PFSK-1 (cell line): ENCODE results near the gene VPS26B.

Experiments used
- POLR2AphosphoS5 ChIP-seq: IDR thresholded peaks from 2 replicates; pipeline ENCODE4 v1.6.1; 2012; ENCODE audit warnings: low read depth, mild to moderate bottlenecking, control low read depth, low read length, moderate library complexity
- SIN3A ChIP-seq: IDR thresholded peaks from 2 replicates; pipeline ENCODE4 v1.6.1; 2012; ENCODE audit warnings: mild to moderate bottlenecking, low read length, moderate library complexity, borderline replicate concordance; ENCODE audit not compliant: insufficient read depth
- TAF1 ChIP-seq: IDR thresholded peaks from 2 replicates; pipeline ENCODE4 v1.6.1; 2012; ENCODE audit warnings: low read length, control low read depth, borderline replicate concordance; ENCODE audit not compliant: insufficient read depth
- TF ChIP-seq, protein P1 (sequence below), 2 experiments: IDR thresholded peaks; 2 replicates each; pipeline versions ENCODE4 v1.6.1 to v1.8.0; 2011 to 2012; ENCODE audit warnings: low read depth in 2 of 2, low read length in 2 of 2, control low read depth in 1 of 2, inconsistent platforms in 1 of 2, mild to moderate bottlenecking in 1 of 2, moderate library complexity in 1 of 2; ENCODE audit not compliant: insufficient read depth in 1 of 2

DNA sequence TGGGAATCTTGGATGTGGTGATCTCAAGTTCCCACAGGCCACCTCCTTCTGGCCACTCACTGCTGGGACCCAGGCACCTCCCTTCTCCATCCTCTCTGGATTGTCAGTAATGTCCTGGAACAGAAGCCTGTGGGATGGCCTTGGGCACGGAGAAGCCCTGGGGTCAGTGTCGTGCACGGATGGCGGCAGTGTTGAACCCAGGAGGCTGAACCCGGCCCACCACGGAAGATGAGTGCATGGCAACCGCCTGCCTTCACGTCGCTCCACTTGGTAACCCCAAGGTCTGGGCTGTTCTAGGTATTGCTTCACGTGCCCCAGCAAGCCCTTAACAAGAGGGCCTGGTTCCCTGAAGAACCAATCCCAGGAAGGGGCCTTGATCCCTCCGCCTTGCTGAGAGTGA, 21.6 kb downstream of the VPS26B start:
- TF ChIP-seq TAF1 (no peak), POLR2AphosphoS5 (no peak), SIN3A (no peak)
- TF ChIP-seq, protein P1, sequence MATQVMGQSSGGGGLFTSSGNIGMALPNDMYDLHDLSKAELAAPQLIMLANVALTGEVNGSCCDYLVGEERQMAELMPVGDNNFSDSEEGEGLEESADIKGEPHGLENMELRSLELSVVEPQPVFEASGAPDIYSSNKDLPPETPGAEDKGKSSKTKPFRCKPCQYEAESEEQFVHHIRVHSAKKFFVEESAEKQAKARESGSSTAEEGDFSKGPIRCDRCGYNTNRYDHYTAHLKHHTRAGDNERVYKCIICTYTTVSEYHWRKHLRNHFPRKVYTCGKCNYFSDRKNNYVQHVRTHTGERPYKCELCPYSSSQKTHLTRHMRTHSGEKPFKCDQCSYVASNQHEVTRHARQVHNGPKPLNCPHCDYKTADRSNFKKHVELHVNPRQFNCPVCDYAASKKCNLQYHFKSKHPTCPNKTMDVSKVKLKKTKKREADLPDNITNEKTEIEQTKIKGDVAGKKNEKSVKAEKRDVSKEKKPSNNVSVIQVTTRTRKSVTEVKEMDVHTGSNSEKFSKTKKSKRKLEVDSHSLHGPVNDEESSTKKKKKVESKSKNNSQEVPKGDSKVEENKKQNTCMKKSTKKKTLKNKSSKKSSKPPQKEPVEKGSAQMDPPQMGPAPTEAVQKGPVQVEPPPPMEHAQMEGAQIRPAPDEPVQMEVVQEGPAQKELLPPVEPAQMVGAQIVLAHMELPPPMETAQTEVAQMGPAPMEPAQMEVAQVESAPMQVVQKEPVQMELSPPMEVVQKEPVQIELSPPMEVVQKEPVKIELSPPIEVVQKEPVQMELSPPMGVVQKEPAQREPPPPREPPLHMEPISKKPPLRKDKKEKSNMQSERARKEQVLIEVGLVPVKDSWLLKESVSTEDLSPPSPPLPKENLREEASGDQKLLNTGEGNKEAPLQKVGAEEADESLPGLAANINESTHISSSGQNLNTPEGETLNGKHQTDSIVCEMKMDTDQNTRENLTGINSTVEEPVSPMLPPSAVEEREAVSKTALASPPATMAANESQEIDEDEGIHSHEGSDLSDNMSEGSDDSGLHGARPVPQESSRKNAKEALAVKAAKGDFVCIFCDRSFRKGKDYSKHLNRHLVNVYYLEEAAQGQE (IDR thresholded peaks at IDR 0.05; ENCODE audit: insufficient read depth in 1 of 2, low read depth in 2 of 2, low read length in 2 of 2) = no peak
